Mucosa of rectum (tissue), 2 donors: Measurements from ENCODE around the gene SSX4.
"Not testable (repeated sequence)": the region's sequence is repeated elsewhere in the genome, so short reads cannot be mapped to it uniquely, and the experiment has no call there.

Experiments used
- H3K27ac ChIP-seq, 2 donors: one replicate each; pipeline ENCODE4 v1.7.0; 2013; ENCODE audit warnings: inconsistent platforms in 2 of 2, low read depth in 2 of 2, low read length in 2 of 2
- H3K27me3 ChIP-seq, 2 donors: one replicate each; pipeline ENCODE4 v1.7.0; 2013; ENCODE audit warnings: low read length in 2 of 2; ENCODE audit not compliant: control insufficient read depth in 2 of 2, insufficient read depth in 2 of 2
- H3K36me3 ChIP-seq, 2 donors: one replicate each; pipeline ENCODE4 v1.7.0; 2013; ENCODE audit warnings: low read length in 2 of 2; ENCODE audit not compliant: control insufficient read depth in 2 of 2, insufficient read depth in 2 of 2
- H3K4me1 ChIP-seq, 2 donors: one replicate each; pipeline ENCODE4 v1.7.0; 2013; ENCODE audit warnings: low read length in 2 of 2, mild to moderate bottlenecking in 1 of 2; ENCODE audit not compliant: control insufficient read depth in 2 of 2, insufficient read depth in 2 of 2
- H3K4me3 ChIP-seq, 2 donors: one replicate each; pipeline ENCODE4 v1.7.0; 2013; ENCODE audit warnings: low read length in 2 of 2
- H3K9ac ChIP-seq, 2 donors: one replicate each; pipeline ENCODE4 v1.7.0; 2013; ENCODE audit warnings: low read length in 2 of 2, low read depth in 1 of 2, mild to moderate bottlenecking in 1 of 2
- H3K9me3 ChIP-seq, 2 donors: one replicate each; pipeline ENCODE4 v1.7.0; 2013; ENCODE audit warnings: low read length in 2 of 2; ENCODE audit not compliant: control insufficient read depth in 2 of 2
- donor health status: healthy.
- donor health status: Normal muscosa, but diverticular disease.

Gene SSX4

DNA sequence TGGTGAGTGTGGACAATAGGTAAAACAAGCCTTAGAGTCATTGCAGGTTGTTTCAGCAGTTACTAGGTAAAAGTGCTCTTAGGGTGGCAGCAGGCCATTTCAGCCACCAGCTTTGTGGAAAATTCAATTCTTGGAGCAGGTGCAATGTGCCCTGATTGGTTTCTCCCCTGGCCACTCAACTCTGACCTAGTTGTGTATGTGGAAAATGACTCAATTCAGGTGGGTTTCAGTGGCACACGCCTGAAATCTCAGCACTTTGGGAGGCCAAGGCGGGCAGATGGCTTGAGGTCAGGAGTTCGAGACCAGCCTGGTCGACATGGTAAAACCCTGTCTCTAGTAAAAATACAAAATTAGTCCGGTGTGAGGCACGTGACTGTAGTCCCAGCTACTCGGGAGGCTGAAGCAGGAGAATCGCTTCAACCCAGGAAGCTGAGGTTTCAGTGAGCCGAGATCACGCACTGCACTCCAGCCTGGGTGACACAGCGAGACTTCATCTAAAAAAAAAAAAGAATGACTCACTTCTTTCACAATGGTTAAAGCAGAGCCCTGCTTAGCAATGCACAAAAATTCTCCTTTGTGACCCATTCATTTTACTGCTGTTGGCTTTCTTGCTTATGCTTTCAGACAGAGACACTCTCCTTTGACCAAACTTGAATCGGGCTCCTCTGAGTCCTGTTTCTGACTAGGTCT lies 43.8 kb downstream of the SSX4 start:
- H3K9ac ChIP-seq, H3K4me1 ChIP-seq, H3K36me3 ChIP-seq, H3K27ac ChIP-seq, H3K4me3 ChIP-seq, H3K27me3 ChIP-seq, H3K9me3 ChIP-seq: not testable (repeated sequence)

- H3K27ac ChIP-seq, H3K9ac ChIP-seq, H3K27me3 ChIP-seq, H3K4me3 ChIP-seq, H3K9me3 ChIP-seq, H3K4me1 ChIP-seq, H3K36me3 ChIP-seq: not testable (repeated sequence)
These were observed 46.3 kb downstream of the SSX4 start for GRCh38 chrX:48429606-48430005.

GRCh38 chrX:48430166-48430565 lies 46.8 kb downstream of the SSX4 start:
- H3K27me3 ChIP-seq, H3K9ac ChIP-seq, H3K4me1 ChIP-seq, H3K27ac ChIP-seq, H3K9me3 ChIP-seq, H3K4me3 ChIP-seq, H3K36me3 ChIP-seq: not testable (repeated sequence)

DNA sequence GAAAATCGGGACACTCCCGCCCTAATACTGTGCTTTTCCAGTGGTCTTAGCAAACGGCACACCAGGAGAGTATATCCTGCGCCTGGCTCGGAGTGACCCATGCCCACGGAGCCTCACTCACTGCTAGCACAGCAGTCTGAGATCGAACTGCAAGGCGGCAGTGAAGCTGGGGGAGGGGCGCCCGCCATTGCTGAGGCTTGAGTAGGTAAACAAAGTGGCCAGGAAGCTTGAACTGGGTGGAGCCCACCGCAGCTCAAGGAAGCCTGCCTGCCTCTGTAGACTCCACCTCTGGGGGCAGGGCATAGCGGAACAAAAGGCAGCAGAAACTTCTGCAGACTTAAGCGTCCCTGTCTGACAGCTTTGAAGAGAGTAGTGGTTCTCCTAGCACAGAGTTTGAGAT lies 50.4 kb downstream of the SSX4 start:
- not testable (repeated sequence) for H3K4me1 ChIP-seq

More for the DNA sequence above, 50.4 kb downstream of the SSX4 start:
- not testable (repeated sequence) for H3K27ac ChIP-seq, H3K9ac ChIP-seq, H3K4me3 ChIP-seq, H3K9me3 ChIP-seq, H3K27me3 ChIP-seq, H3K36me3 ChIP-seq
